HepG2 (cell line): ENCODE results near the gene MYO3A. TPM values are rescaled to one million over a fixed set of nuclear protein-coding genes. Genes with fewer than 3 reads are reported as not detected.
A peak's percentile ranks its signal among the peaks of the same experiment; 100 is the strongest.

Experiments used
- ATAC-seq: fragments of 200-7000 bp; cut with Tn5 transposase; 3 replicates; pipeline ENCODE4 v1.9.1; 2020; ENCODE audit warnings: mild to moderate bottlenecking, moderate library complexity
- BruUV-seq: library from RNA; stranded (reverse); fragments of 400-500 nt; replicated peaks from 2 replicates; lab custom pipeline; 2021; lab: Mats Ljungman, UMichigan
- CTCF ChIA-PET: fragments of 300-600 bp; formaldehyde crosslinking; extraction: SDS; loops from one replicate; lab custom pipeline; 2021; ENCODE audit warnings: low total read pairs, inconsistent platforms, low intra/inter-chr PET ratio; lab: Yijun Ruan, JAX
- POLR2A ChIA-PET: fragments of 350-600 bp; sonication (Branson Sonifier 250); formaldehyde crosslinking; loops from one replicate; lab custom pipeline; 2020; ENCODE audit warnings: antibody characterized with exemption, inconsistent platforms; lab: Yijun Ruan, JAX
- DNase-seq: peaks from one replicate; pipeline ENCODE4 v3.0.0-alpha.2; 2015; ENCODE audit warnings: low spot score
- FAIRE-seq: peaks from 3 replicates; lab custom pipeline; 2011; peaks lifted over from hg19 to GRCh38; lab: Jason Lieb, UNC
- H2AFZ ChIP-seq: one replicate; pipeline ENCODE4 v1.6.1; 2011; ENCODE audit warnings: low read length, inconsistent platforms
- H3K27ac ChIP-seq: fragments of 300-600 bp; 3 replicates; pipeline ENCODE4 v1.8.0; 2011; ENCODE audit warnings: mixed run types, mild to moderate bottlenecking, mixed read lengths, low read length, inconsistent platforms; ENCODE audit not compliant: insufficient read depth; ENCODE audit errors: extremely low read length
- H3K27me3 ChIP-seq, 2 experiments: fragments of 200-600 bp in 1 of 2; 2 replicates in 1 of 2; 3 replicates in 1 of 2; pipeline versions ENCODE4 v1.6.0 to v1.8.0; 2011; ENCODE audit warnings: low read length in 2 of 2, mild to moderate bottlenecking in 2 of 2, moderate library complexity in 2 of 2, inconsistent platforms in 1 of 2; ENCODE audit not compliant: insufficient read depth in 2 of 2, control insufficient read depth in 1 of 2
- H3K36me3 ChIP-seq, 2 experiments: fragments of 200-600 bp in 1 of 2; replicated peaks in 1 of 2; 2 replicates in 1 of 2; 3 replicates in 1 of 2; pipeline versions ENCODE4 v1.5.1 to v1.8.0; 2011; ENCODE audit warnings: low read length in 2 of 2, inconsistent platforms in 1 of 2; ENCODE audit not compliant: insufficient read depth in 2 of 2, control insufficient read depth in 1 of 2
- H3K4me1 ChIP-seq: 2 replicates; pipeline ENCODE4 v1.5.1; 2012; ENCODE audit warnings: low read length, inconsistent platforms; ENCODE audit not compliant: insufficient read depth
- H3K4me2 ChIP-seq: 2 replicates; pipeline ENCODE4 v1.6.0; 2011; ENCODE audit warnings: low read depth, low read length, inconsistent platforms
- H3K4me3 ChIP-seq, 3 experiments: fragments of 200-600 bp in 1 of 3; sonication (generic), shearing (Covaris generic) in 1 of 3; replicated peaks in 1 of 3; 2 replicates each; pipeline ENCODE4 v1.5.1; 2011 to 2016; ENCODE audit warnings: low read length in 3 of 3, inconsistent platforms in 2 of 3, low read depth in 2 of 3, mild to moderate bottlenecking in 2 of 3, control low read depth in 1 of 3, mixed read lengths in 1 of 3; ENCODE audit not compliant: insufficient read depth in 1 of 3
- H3K79me2 ChIP-seq: one replicate; pipeline ENCODE4 v1.6.1; 2011; ENCODE audit warnings: low read length, inconsistent platforms; ENCODE audit not compliant: insufficient read depth
- H3K9ac ChIP-seq: 2 replicates; pipeline ENCODE4 v1.6.0; 2011; ENCODE audit warnings: mild to moderate bottlenecking, low read depth, low read length, inconsistent platforms; ENCODE audit not compliant: insufficient read depth
- H3K9me3 ChIP-seq: 2 replicates; pipeline ENCODE4 v1.5.1; 2012; ENCODE audit warnings: mild to moderate bottlenecking, low read length
- H4K20me1 ChIP-seq: 2 replicates; pipeline ENCODE4 v1.6.0; 2011; ENCODE audit warnings: inconsistent platforms, mild to moderate bottlenecking, low read length, moderate library complexity; ENCODE audit not compliant: insufficient read depth
- CTCF ChIP-seq: sonication (generic); formaldehyde crosslinking; IDR thresholded peaks from 2 replicates; pipeline ENCODE4 v1.5.0; 2020; ENCODE audit warnings: mild to moderate bottlenecking, missing genetic modification reagents, moderate library complexity
- GMEB2 ChIP-seq: IDR thresholded peaks from 2 replicates; pipeline ENCODE4 v1.6.1; 2016; ENCODE audit warnings: missing biosample characterization, missing genetic modification reagents, low read depth
- JUND ChIP-seq: sonication (generic); formaldehyde crosslinking; IDR thresholded peaks from 2 replicates; pipeline ENCODE4 v1.8.0; 2022; ENCODE audit warnings: mild to moderate bottlenecking, missing genetic modification reagents
- KAT7 ChIP-seq: IDR thresholded peaks from 2 replicates; pipeline ENCODE4 v1.6.1; 2018; ENCODE audit warnings: borderline replicate concordance, missing compliant biosample characterization
- ZNF7 ChIP-seq: IDR thresholded peaks from 2 replicates; pipeline ENCODE4 v1.6.1; 2016; ENCODE audit warnings: missing biosample characterization, missing genetic modification reagents
- WGBS: methylation state at CpG from one replicate; pipeline ENCODE4 v1.1.6; 2017; ENCODE audit warnings: low lambda C conversion rate; 5-methylcytosine and 5-hydroxymethylcytosine counted together
- in situ Hi-C: cut with HindIII; loops from 2 replicates; pipeline ENCODE4 v1.10.0; 2017; ENCODE audit warnings: low pct_unique_long_range_greater_than_20kb; ENCODE audit not compliant: extremely low pct_ligation_motif_present
- intact Hi-C: fragments of 100-400 bp; cut with micrococcal nuclease; formaldehyde crosslinking; loops from one replicate; pipeline ENCODE4 v1.10.0; 2022; ENCODE audit not compliant: unreplicated experiment
- polyA plus RNA-seq, 8 experiments: library from polyadenylated mRNA; depleted of rRNA in 3 of 8; stranded (reverse) in 7 of 8; unstranded in 1 of 8; fragments of >200 nt; fragmentation: Illumina TruSeq in 4 of 8; extraction: Trizol in 4 of 8; gene quantifications; 2 replicates each; pipeline versions ENCODE4 v1.2.1 to v1.2.3, GENCODE V29; 2011 to 2016; ENCODE audit warnings: low read depth in 4 of 8, missing spikeins in 1 of 8, mixed read lengths in 1 of 8; ENCODE audit not compliant: insufficient read depth in 1 of 8
- total RNA-seq, 5 experiments: library from RNA; depleted of rRNA; stranded (reverse); fragments of >200 nt; fragmentation: Illumina TruSeq; extraction: Trizol; gene quantifications; 2 replicates each; pipeline ENCODE4 v1.2.3, GENCODE V29; 2016; ENCODE audit warnings: low read depth in 1 of 5

MYO3A gene
- total and polyA plus RNA-seq, 2 of the 13 experiments (the other 11 are each of a cell fraction or from before 2014, with no cell fraction given) = not detected

GRCh38 chr10:26157734-26158133, 223.7 kb downstream of the MYO3A start:
- peak; percentile 54; the same call in 1 of the 3 replicates for ATAC-seq
- TF ChIP-seq CTCF (CRISPR knock-in tag) (peak; percentile 12; the same call in 1 of the 2 replicates), ZNF7 (CRISPR knock-in tag) (no peak)
- Histone ChIP-seq H3K4me1 (no peaks in the 10 kb centered on the region), H3K4me2 (no peak overlapping the region), H3K4me3 (no peak overlapping the region), H4K20me1 (no peaks in the 10 kb centered on the region), H3K9ac (no peak overlapping the region), H2AFZ (no peak overlapping the region), H3K79me2 (no peaks in the 10 kb centered on the region), H3K36me3 (no peaks in the 10 kb centered on the region), H3K27ac (no peak overlapping the region), H3K9me3 (no peaks in the 10 kb centered on the region), H3K27me3 (no peaks in the 10 kb centered on the region)
- intact Hi-C loops = no loop called here
- no peak for DNase-seq
- ChIA-PET CTCF (no interaction called here), POLR2A (no interaction called here)
- in situ Hi-C loops = no loop called here
- 7% methylated on average over 4 of the region's 4 CpGs for WGBS
- BruUV-seq = no TSS peak
- FAIRE-seq = no peak

GRCh38 chr10:26169466-26169865, 235.4 kb downstream of the MYO3A start:
- in situ Hi-C loops (no loop called here), intact Hi-C loops (no loop called here)
- Histone ChIP-seq H3K27ac (no peak overlapping the region), H3K9ac (no peak overlapping the region), H3K4me3 (no peak overlapping the region), H3K79me2 (no peaks in the 10 kb centered on the region), H3K9me3 (no peaks in the 10 kb centered on the region), H2AFZ (no peak overlapping the region), H3K4me2 (no peak overlapping the region), H3K27me3 (peaks cover 0 to 7% of the 10 kb centered on the region in 2 experiments; a peak in 1 of 5 replicates), H3K4me1 (no peaks in the 10 kb centered on the region), H3K36me3 (no peaks in the 10 kb centered on the region), H4K20me1 (no peaks in the 10 kb centered on the region)
- ChIA-PET POLR2A (no interaction called here), CTCF (no interaction called here)
- DNase-seq (no peak), FAIRE-seq (no peak), ATAC-seq (no peak)
- 0% methylated on average over 2 of the region's 2 CpGs for WGBS
- BruUV-seq = no TSS peak
- no peak for TF ChIP-seq GMEB2 (CRISPR knock-in tag)
- TF ChIP-seq JUND = no peak
- no peak for TF ChIP-seq KAT7
